Umbilical cord (tissue), 2 donors: Measurements from ENCODE around the gene LRRC56. TPM values are rescaled to one million over a fixed set of nuclear protein-coding genes. Genes with fewer than 3 reads are reported as not detected.

Experiments used
- DNase-seq: peaks from one replicate; pipeline ENCODE4 v3.0.0-alpha.2; 2015; ENCODE audit warnings: low spot score
- total RNA-seq: library from RNA; depleted of rRNA; stranded (reverse); fragments of >200 nt; gene quantifications from one replicate; pipeline ENCODE4 v1.2.3, GENCODE V29; 2014; ENCODE audit warnings: low replicate concordance; ENCODE audit not compliant: insufficient read depth

Gene LRRC56, protein sequence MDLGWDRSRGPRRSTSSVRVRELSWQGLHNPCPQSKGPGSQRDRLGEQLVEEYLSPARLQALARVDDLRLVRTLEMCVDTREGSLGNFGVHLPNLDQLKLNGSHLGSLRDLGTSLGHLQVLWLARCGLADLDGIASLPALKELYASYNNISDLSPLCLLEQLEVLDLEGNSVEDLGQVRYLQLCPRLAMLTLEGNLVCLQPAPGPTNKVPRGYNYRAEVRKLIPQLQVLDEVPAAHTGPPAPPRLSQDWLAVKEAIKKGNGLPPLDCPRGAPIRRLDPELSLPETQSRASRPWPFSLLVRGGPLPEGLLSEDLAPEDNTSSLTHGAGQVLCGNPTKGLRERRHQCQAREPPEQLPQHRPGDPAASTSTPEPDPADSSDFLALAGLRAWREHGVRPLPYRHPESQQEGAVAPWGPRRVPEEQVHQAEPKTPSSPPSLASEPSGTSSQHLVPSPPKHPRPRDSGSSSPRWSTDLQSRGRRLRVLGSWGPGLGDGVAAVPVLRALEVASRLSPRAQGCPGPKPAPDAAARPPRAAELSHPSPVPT
- not detected for total RNA-seq

- DNase-seq: peak; percentile 56
These were observed at the start of gene LRRC56 for GRCh38 chr11:536841-537621. Gene LRRC56 (plus strand): TSS chr11:537527. CDS start chr11:540685, 3,158 bp downstream.

GRCh38 chr11:487571-488021 is 49.7 kb upstream of the LRRC56 start:
- DNase-seq: no peak

GRCh38 chr11:488062-488461 is 49.3 kb upstream of the LRRC56 start:
- DNase-seq: no peak

GRCh38 chr11:488579-488978 is 48.7 kb upstream of the LRRC56 start:
- no peak for DNase-seq

DNA sequence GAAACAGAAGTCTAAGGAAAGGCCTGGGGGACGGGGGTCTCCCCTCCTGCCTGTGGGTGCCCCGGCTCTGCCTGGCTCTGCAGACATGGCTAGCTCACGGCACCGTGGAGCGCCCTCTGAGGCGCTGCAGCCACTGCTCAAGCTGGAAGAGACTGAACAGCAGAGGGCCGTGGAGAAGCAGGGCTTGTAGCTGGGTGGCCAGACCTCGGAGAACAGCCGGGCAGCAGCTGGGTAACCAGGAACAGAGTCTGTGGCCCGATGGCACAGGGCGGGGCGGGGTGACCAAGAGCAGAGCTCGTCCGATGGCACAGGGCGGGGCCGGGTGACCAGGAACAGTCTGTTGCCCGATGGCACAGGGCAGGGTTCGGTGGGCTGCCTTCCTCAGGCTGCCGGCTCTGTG is 48.3 kb upstream of the LRRC56 start:
- DNase-seq: no peak

GRCh38 chr11:489610-490185 is 47.6 kb upstream of the LRRC56 start:
- no peak for DNase-seq

DNA sequence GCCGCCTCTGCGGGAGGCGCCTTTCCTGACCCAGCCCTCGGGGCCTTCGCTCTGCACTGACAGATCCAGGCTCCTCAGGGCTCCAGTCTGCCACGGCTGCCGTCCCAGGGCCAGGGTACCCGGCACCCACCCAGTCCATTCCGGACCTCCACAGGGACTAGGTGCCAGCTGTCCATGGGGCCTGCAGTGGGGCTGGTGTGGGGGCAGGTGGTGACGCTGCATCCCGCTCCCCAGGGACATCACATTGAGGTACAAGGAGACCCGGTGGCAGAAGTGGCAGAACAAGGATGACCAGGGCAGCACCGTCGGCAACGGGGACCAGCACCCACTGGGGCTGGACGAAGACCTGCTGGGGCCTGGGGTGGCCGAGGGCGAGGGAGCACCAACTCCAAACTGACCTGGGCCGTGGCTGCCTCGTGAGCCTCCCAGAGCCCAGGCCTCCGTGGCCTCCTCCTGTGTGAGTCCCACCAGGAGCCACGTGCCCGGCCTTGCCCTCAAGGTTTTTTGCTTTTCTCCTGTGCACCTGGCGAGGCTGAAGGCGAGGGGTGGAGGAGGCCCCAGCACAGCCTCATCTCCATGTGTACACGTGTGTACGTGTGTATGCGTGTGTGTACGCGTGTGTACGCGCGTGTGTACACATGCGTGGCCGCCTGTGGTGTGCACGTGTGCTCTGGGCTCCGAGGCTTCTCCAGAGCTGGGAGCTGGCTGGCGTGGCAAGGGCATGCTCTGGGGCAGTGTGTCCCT is 47.0 kb upstream of the LRRC56 start:
- DNase-seq: no peak

DNA sequence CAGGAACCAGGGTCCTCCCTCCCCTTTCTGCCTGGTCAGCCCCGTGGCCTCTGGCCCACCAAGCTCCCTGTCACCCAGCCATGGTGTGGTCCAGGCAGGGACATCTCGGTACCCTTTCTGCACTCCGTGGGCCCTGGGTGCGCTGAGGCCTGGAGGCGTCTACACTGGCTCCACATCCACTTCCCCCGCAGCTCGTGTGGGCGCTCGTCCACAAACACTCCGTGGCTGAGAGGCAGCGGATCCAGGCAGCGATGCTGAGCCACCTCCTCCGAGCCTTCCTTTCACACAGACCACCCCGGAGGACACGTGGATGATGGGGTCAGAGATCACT is 46.4 kb upstream of the LRRC56 start:
- no peak for DNase-seq

GRCh38 chr11:491358-491757 is 46.0 kb upstream of the LRRC56 start:
- DNase-seq: no peak

- DNase-seq: no peak
These were observed 44.7 kb upstream of the LRRC56 start for GRCh38 chr11:492427-493226.

DNA sequence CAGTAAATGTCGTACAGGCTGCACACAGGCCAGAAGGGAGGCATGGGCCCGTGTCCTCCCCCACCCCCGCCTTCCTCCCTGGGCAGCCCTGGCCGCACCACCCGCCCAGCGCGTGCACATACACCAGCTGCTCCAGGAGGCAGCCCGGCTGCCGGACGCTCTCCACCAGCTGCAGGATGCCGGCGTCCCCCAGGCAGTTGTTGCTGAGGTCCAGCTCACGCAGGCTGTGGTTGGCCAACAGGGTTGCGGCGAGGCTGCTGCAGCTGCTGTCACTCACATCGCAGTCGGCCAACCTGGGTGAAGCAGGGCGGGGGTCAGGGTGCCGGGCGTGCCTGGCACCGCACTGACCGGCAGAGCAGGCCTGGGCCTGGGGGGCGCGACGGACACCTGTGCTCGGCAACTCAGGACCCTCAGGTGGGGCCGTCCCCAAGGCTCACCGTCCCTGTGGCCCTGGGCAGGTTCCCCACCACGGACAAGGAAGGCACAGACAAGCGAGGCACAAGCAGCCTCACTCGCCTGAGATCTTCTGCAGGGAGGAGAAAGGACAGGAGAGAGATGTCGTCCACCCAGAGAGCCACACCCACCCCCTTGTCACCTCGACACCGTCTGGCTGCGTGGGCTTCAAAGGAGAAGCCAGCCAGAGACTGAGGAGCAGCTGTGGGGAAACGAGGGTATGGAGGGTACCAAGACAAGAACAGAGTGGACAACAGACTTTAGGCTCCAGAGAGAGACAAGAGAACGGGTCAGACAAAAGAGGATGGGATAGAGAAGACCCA is 42.4 kb upstream of the LRRC56 start:
- DNase-seq: no peak

GRCh38 chr11:495537-495931 is 41.8 kb upstream of the LRRC56 start:
- DNase-seq: no peak

DNA sequence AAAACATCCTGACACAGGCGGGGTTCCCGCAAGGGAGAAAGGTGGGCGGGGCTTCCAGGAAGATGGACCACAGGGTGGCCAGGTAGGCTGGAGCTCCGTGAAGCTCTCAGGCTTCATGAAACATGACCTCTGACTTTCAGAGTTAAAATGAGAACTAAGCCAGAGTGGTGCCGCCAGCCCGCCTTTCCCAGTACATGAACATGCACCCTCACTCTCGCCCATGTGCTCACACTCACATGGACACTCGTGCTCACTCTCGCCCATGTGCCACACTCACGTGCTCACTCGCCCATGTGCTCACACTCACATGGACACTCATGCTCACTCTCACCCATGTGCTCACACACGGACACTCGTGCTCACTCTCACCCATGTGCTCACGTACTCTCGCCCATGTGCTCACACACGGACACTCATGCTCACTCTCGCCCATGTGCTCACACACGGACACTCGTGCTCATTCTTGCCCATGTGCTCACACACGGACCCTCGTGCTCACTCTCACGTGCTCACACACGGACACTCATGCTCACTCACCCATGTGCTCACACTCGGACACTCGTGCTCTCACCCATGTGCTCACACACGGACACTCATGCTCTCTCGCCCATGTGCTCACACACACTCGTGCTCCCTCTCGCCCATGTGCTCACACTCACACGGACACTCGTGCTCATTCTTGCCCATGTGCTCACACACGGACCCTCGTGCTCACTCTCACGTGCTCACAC is 40.3 kb upstream of the LRRC56 start:
- DNase-seq: no peak

- DNase-seq: no peak
These were observed 39.6 kb upstream of the LRRC56 start for GRCh38 chr11:497565-498296.

GRCh38 chr11:498297-499181 is 38.8 kb upstream of the LRRC56 start:
- no peak for DNase-seq

GRCh38 chr11:499201-500076 is 37.9 kb upstream of the LRRC56 start:
- no peak for DNase-seq
